H1 (cell line): ENCODE data around the gene SEC24A.

Experiments used
- BACH1 ChIP-seq: IDR thresholded peaks from 2 replicates; pipeline ENCODE4 v1.6.1; 2012; ENCODE audit warnings: low read length, improper control_type of control experiment
- BCL11A ChIP-seq, 2 experiments: IDR thresholded peaks; one replicate each; pipeline ENCODE4 v1.6.1; 2011; ENCODE audit warnings: low read depth in 2 of 2, low read length in 2 of 2, mild to moderate bottlenecking in 2 of 2
- BRCA1 ChIP-seq: IDR thresholded peaks from 2 replicates; pipeline ENCODE4 v1.6.1; 2012; ENCODE audit warnings: low read depth, low read length, improper control_type of control experiment
- CHD1 ChIP-seq: IDR thresholded peaks from 2 replicates; pipeline ENCODE4 v1.6.1; 2012; ENCODE audit warnings: low read depth, low read length, improper control_type of control experiment
- CHD2 ChIP-seq: IDR thresholded peaks from 2 replicates; pipeline ENCODE4 v1.6.1; 2012; ENCODE audit warnings: low read length, improper control_type of control experiment
- CREB1 ChIP-seq: IDR thresholded peaks from 2 replicates; pipeline ENCODE4 v1.6.1; 2012; ENCODE audit warnings: inconsistent platforms
- EP300 ChIP-seq, 2 experiments: IDR thresholded peaks; 1 replicate in 1 of 2; 2 replicates in 1 of 2; pipeline ENCODE4 v1.6.1; 2011 to 2012; ENCODE audit warnings: low read depth in 2 of 2, low read length in 2 of 2, mild to moderate bottlenecking in 2 of 2, borderline replicate concordance in 1 of 2, inconsistent platforms in 1 of 2, moderate library complexity in 1 of 2
- GABPA ChIP-seq: IDR thresholded peaks from 2 replicates; pipeline ENCODE4 v1.6.1; 2011; ENCODE audit warnings: mild to moderate bottlenecking, low read length, moderate library complexity, borderline replicate concordance; ENCODE audit not compliant: insufficient read depth
- POLR2A ChIP-seq, 2 experiments: IDR thresholded peaks; 1 replicate in 1 of 2; 2 replicates in 1 of 2; pipeline ENCODE4 v1.6.1; 2011; ENCODE audit warnings: low read depth in 2 of 2, low read length in 2 of 2, mild to moderate bottlenecking in 2 of 2; ENCODE audit errors: control extremely low read depth in 1 of 2
- POLR2AphosphoS5 ChIP-seq: IDR thresholded peaks from 2 replicates; pipeline ENCODE4 v1.6.1; 2011; ENCODE audit warnings: low read depth, low read length
- SIX5 ChIP-seq: IDR thresholded peaks from 2 replicates; pipeline ENCODE4 v1.6.1; 2011; ENCODE audit warnings: mild to moderate bottlenecking, low read depth, low read length
- TF ChIP-seq, protein P1 (sequence below): IDR thresholded peaks from 2 replicates; pipeline ENCODE4 v1.6.1; 2012; ENCODE audit warnings: inconsistent platforms
- TF ChIP-seq, protein P2 (sequence below), 3 experiments: IDR thresholded peaks; 1 replicate in 2 of 3; 2 replicates in 1 of 3; pipeline versions ENCODE4 v1.5.1 to v1.6.1; 2011; ENCODE audit warnings: low read length in 3 of 3, mild to moderate bottlenecking in 3 of 3, inconsistent platforms in 2 of 3, low read depth in 1 of 3, moderate library complexity in 1 of 3; ENCODE audit not compliant: insufficient read depth in 1 of 3; ENCODE audit errors: control extremely low read depth in 1 of 3

DNA sequence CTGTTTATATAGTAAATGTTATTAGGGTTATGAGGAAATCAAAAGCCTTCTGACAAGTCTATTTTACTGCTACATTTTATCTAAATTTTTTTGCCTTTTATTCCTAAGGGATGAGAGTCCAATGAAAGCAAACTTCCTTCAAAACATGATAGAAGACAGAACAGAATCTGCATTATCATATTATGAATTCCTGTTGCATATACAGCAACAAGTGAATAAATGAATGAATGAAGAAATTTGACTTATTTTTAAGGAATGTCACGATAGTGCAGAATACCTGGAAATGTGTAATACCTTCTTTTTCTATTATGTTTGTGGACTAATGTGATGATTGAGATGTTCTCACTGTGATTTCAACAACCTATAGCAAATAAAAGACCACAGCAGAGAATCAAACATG lies 76.3 kb downstream of the SEC24A start:
- no peak for TF ChIP-seq CHD1
- no peak for TF ChIP-seq CREB1
- TF ChIP-seq POLR2A (IDR thresholded peaks at IDR 0.05; ENCODE audit: control extremely low read depth in 1 of 2, low read depth in 2 of 2, low read length in 2 of 2): no peak
- no peak for TF ChIP-seq CHD2
- TF ChIP-seq, protein P1, sequence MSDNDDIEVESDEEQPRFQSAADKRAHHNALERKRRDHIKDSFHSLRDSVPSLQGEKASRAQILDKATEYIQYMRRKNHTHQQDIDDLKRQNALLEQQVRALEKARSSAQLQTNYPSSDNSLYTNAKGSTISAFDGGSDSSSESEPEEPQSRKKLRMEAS: no peak
- TF ChIP-seq GABPA: no peak
- no peak for TF ChIP-seq EP300 (IDR thresholded peaks at IDR 0.05; ENCODE audit: borderline replicate concordance in 1 of 2, low read depth in 2 of 2, low read length in 2 of 2)
- TF ChIP-seq BCL11A (IDR thresholded peaks at IDR 0.05; ENCODE audit: low read depth in 2 of 2, low read length in 2 of 2): no peak
- no peak for TF ChIP-seq SIX5
- TF ChIP-seq, protein P2, sequence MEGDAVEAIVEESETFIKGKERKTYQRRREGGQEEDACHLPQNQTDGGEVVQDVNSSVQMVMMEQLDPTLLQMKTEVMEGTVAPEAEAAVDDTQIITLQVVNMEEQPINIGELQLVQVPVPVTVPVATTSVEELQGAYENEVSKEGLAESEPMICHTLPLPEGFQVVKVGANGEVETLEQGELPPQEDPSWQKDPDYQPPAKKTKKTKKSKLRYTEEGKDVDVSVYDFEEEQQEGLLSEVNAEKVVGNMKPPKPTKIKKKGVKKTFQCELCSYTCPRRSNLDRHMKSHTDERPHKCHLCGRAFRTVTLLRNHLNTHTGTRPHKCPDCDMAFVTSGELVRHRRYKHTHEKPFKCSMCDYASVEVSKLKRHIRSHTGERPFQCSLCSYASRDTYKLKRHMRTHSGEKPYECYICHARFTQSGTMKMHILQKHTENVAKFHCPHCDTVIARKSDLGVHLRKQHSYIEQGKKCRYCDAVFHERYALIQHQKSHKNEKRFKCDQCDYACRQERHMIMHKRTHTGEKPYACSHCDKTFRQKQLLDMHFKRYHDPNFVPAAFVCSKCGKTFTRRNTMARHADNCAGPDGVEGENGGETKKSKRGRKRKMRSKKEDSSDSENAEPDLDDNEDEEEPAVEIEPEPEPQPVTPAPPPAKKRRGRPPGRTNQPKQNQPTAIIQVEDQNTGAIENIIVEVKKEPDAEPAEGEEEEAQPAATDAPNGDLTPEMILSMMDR (IDR thresholded peaks at IDR 0.05; ENCODE audit: control extremely low read depth in 1 of 3, insufficient read depth in 1 of 3, low read depth in 1 of 3, low read length in 3 of 3): no peak
- TF ChIP-seq BRCA1: no peak
- no peak for TF ChIP-seq BACH1
- TF ChIP-seq POLR2AphosphoS5: no peak
